ENCODE results near the gene NRDC.
A peak's percentile ranks its signal among the peaks of the same experiment; 100 is the strongest.

The NRDC gene

DNA sequence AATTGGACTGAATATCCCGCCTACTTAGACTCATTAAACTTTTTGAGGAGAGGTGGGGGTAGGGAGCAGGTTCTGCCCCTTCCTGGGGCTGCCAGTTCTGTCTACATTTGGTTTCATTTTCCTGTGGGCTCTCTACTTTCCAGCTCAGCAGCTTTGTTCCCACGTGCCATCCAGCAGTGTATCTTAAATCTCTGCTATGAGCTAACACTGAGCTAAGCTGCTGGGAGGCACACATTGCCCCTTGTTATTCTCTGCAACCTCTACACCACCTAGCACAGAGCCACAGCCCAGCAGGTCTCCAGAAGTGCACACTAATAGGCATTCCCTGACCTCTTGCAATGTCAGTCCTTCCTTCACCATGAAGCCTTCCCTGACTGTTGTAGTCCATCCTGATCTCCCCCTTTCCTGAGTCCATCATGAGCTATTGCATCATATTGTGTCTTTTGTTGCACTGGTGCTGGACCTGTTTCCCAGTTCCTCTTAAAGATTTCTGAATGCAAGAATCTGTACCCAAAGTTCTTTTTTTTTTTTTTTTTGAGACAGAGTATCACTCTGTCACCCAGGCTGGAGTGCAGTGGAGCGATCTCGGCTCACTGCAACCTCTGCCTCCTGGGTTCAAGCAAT is 28.7 kb upstream of the NRDC start:
- TF ChIP-seq, protein P1, sequence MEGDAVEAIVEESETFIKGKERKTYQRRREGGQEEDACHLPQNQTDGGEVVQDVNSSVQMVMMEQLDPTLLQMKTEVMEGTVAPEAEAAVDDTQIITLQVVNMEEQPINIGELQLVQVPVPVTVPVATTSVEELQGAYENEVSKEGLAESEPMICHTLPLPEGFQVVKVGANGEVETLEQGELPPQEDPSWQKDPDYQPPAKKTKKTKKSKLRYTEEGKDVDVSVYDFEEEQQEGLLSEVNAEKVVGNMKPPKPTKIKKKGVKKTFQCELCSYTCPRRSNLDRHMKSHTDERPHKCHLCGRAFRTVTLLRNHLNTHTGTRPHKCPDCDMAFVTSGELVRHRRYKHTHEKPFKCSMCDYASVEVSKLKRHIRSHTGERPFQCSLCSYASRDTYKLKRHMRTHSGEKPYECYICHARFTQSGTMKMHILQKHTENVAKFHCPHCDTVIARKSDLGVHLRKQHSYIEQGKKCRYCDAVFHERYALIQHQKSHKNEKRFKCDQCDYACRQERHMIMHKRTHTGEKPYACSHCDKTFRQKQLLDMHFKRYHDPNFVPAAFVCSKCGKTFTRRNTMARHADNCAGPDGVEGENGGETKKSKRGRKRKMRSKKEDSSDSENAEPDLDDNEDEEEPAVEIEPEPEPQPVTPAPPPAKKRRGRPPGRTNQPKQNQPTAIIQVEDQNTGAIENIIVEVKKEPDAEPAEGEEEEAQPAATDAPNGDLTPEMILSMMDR (IDR thresholded peaks at IDR 0.05; ENCODE audit: insufficient read depth, low read depth, low read length, missing control alignments): no peak
- no peak for DNase-seq (ENCODE audit: low read depth)
- no peak overlapping the region for H3K4me3 ChIP-seq (ENCODE audit: low read length)

DNA sequence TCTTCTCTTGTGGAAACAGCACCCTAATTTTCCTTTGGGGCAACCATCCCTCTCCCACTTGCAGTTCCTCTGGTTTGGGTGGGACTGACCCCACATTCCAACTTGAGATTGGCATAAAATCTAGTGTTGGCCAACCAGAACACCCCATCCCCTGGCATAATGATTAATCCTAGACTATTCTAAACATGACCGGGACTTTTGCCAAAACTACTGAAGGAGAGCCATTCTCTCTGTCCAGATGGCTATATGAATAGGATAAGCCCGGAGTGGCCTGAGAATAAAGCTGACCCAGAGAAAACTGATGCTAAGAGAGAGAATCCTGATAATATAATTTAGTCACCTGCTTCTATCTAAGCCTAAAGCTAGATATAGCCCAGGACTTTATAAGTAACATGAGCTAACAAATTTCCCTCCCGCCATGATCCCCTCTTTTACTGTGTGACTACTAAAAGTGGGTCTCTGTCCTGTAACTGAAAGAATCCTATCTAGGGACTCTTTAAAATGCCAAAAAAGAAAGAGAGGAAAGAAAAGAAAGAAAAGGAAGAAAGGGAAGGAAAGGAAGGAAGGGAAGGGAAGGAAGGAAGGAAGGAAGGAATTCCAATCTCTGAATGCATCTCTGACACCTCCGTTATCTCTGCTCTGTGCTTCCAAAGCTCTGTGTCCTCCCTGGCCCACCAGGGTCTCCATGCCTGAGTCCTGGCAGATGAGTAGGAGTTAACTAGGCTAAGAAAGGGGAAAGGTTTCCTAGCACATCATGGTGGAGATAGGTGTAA is 28.0 kb upstream of the NRDC start:
- no peak for DNase-seq (ENCODE audit: low read depth)
- no peak overlapping the region for H3K4me3 ChIP-seq (ENCODE audit: low read length)
- TF ChIP-seq, protein P1 (IDR thresholded peaks at IDR 0.05; ENCODE audit: insufficient read depth, low read depth, low read length, missing control alignments): no peak

DNA sequence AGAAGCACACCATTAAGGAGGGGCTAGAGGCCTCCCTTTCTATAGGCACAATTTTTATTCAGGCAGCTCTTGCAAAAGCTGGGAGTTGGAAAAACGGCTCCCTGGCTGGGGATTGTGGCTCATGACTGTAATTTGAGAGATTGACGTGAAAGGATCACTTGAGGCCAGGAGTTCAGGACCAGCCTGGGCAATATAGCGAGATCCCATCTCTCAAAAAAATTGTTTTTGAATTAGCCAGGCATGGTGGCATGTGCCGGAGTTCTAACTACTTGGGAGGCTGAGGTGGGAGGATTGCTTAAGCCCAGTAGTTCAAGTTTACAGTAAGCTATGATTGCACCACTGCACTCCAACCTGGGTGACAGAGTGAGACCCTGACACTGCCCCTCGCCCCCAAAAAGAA is 23.9 kb upstream of the NRDC start:
- no peak overlapping the region for H3K4me3 ChIP-seq (ENCODE audit: low read length)
- DNase-seq (ENCODE audit: low read depth): no peak
- TF ChIP-seq, protein P1 (IDR thresholded peaks at IDR 0.05; ENCODE audit: insufficient read depth, low read depth, low read length, missing control alignments): no peak

DNA sequence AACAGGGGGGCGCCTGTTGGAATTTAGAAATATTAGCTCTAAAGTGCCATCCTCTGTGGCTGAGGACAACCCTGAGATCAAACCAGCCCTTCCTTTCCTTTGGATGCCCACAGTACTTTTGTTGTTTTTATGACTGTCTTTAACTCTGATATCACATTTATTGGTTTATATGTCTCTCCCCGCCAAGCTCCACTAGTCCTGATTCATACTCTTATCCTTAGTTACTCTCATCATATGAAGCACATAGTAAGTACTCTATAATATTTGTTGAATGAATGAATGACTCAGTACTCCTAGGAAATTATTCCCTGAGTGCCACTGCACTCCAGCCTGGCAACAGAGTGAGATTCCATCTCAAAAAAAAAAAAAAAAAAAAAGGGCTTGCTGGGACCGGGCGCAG is 22.6 kb upstream of the NRDC start:
- H3K4me3 ChIP-seq (ENCODE audit: low read length): no peak overlapping the region
- TF ChIP-seq, protein P1 (IDR thresholded peaks at IDR 0.05; ENCODE audit: insufficient read depth, low read depth, low read length, missing control alignments): no peak
- no peak for DNase-seq (ENCODE audit: low read depth)

DNA sequence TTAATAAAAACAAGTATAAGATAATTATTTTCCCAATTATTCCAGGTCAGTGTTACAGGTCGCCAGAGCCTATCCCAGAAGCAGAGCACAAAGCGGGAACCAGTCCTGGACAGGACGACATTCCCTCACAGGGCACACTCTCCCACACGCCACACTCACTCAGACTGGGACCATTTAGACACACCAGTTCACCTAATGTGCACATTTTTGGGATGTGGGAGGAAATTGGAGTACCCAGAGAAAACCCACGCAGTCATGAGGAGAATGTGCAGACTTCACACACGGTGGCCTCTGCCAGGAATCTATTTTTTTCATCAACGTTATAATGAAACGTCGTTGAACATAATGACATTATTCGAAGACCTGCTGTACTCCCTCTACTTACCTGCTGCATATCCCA is 20.5 kb upstream of the NRDC start:
- no peak overlapping the region for H3K4me3 ChIP-seq (ENCODE audit: low read length)
- no peak for DNase-seq (ENCODE audit: low read depth)
- TF ChIP-seq, protein P1 (IDR thresholded peaks at IDR 0.05; ENCODE audit: insufficient read depth, low read depth, low read length, missing control alignments): no peak

DNA sequence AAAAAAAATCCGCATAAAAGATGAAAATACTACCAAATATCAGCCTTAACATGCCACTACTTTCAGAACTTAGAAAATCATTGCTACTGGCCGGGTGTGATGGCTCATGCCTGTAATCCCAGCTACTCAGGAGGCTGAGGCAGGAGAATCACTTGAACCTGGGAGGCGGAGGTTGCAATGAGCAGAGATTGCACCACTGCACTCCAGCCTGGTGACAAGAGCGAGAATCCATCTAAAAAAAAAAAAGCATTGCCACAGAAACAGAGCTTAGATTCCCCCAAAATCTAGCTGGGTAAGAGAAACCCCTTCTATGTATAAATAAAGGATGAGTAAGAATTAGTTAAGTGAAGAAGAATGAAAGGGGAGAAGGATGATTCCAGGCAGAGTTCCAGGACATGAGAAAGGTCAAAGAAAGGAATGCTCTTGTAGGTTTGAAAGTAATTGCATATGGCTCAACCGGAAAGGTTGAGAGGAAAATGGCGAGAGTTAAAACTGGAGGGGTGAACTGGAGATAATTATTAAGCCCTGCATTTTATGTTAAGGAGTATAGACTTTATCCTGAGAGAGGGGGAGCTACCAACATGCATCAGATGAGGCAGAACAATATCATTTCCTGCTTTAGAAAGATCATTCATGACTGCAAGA is 19.7 kb upstream of the NRDC start:
- peak; percentile 70 for DNase-seq (ENCODE audit: low read depth)
- TF ChIP-seq, protein P1 (IDR thresholded peaks at IDR 0.05; ENCODE audit: insufficient read depth, low read depth, low read length, missing control alignments): no peak
- no peak overlapping the region for H3K4me3 ChIP-seq (ENCODE audit: low read length)

All from epithelial cell of esophagus (primary cell).